AG10803 (cell line): ENCODE results near the gene CLMN.

Source experiments
- DNase-seq: peaks from one replicate; pipeline ENCODE4 v3.0.0; 2010; ENCODE audit warnings: low read depth
- H3K4me3 ChIP-seq: 2 replicates; pipeline ENCODE4 v1.5.1; 2011; ENCODE audit warnings: mild to moderate bottlenecking, low read length, control low read depth
- TF ChIP-seq, protein P1 (sequence below): conservative IDR thresholded peaks from 2 replicates; pipeline ENCODE4 v1.5.1; 2011; ENCODE audit warnings: mild to moderate bottlenecking, low read length, control low read depth, inconsistent platforms

The CLMN gene

DNA sequence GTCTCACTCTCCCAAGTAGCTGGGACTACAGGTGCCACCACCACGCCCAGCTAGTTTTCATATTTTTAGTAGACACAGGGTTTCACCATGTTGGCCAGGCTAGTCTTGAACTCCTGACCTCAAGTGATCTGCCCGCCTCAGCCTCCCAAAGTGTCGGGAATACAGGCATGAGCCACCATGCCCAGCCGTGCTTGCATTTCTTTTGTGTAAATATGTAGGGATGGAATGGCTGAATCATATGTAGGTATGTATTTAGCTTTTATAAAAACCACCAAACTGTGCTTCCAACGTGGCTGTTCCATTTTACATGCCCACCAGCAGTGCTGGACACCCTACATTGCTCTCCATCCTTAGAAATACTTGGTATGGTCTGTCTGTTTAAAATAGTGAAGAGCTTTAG, 32.8 kb upstream of the CLMN start:
- no peak overlapping the region for H3K4me3 ChIP-seq
- TF ChIP-seq, protein P1, sequence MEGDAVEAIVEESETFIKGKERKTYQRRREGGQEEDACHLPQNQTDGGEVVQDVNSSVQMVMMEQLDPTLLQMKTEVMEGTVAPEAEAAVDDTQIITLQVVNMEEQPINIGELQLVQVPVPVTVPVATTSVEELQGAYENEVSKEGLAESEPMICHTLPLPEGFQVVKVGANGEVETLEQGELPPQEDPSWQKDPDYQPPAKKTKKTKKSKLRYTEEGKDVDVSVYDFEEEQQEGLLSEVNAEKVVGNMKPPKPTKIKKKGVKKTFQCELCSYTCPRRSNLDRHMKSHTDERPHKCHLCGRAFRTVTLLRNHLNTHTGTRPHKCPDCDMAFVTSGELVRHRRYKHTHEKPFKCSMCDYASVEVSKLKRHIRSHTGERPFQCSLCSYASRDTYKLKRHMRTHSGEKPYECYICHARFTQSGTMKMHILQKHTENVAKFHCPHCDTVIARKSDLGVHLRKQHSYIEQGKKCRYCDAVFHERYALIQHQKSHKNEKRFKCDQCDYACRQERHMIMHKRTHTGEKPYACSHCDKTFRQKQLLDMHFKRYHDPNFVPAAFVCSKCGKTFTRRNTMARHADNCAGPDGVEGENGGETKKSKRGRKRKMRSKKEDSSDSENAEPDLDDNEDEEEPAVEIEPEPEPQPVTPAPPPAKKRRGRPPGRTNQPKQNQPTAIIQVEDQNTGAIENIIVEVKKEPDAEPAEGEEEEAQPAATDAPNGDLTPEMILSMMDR = no peak
- no peak for DNase-seq

DNA sequence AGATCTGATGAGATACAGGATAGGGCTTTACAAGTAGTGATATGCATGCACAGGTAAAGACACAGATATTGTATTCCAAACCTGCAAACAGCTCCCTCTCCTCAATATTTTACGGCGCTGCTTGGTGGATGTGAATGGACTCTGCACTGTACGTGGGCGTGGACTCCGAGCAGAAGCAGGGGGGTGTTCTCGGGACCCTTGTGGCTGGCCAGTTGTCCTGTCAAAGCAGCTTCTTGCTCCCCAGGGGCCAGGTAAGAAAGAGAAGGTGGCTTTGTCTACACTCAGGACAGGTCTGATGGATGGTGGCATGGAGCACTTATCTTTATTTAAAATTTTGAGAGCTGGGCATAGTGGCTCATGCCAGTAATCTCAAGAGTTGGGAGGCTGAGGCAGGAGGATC, 29.5 kb upstream of the CLMN start:
- DNase-seq = no peak
- H3K4me3 ChIP-seq = no peak overlapping the region

DNA sequence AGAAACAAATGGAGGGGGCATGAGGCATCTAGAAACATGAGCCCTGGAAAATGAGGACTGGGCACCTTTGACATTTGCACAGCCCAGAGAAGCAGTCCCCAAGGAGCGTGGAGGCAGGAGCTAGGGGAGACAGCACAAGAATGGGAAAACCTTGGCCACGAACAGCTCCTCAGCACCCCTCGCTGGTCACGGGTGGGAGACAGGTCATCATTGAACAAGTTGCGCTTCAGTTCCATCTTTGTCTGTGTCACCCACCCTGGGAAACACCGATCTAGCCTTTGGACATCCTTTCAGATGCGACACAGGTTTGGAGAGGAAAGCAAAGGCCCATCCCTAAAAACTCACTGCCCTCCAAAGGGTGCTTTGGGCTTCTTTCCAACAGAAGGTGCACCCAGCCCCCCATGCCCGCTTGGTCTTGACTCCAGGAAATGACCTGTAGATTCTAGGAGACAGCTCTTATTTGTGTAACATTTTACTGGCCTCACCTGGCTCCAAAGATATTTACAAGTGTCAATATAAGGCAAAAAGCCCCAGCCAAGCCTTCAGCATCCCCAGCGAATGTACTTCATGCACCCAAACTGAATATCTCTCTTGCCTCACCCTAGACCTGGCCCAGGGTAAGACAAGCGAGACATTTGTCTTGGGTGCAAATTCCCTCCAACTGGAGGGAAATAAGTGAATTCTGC, 28.8 kb upstream of the CLMN start:
- no peak overlapping the region for H3K4me3 ChIP-seq
- DNase-seq = no peak
- TF ChIP-seq, protein P1 = no peak

More for the DNA sequence above, 29.5 kb upstream of the CLMN start:
- TF ChIP-seq, protein P1 = no peak

DNA sequence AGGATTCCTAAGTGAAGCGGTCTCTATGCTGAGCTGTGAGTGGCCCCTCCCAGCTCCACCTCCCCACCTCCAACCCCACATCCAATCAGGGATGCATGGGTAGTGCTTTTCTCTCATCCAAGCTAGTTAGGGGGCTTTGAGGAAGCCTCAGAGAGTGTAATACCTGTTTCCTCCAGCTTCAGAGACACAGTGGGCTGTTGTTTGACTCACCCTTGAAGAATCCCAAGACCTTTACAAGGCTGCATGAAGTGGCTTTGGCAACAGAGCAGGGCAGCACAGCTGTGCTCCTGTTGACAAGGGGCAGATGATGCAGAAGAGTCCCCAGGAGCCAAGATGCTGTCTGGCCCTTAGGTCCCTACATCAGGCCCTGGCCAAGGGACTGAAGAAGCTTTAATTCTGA, 27.1 kb upstream of the CLMN start:
- TF ChIP-seq, protein P1 = no peak
- no peak overlapping the region for H3K4me3 ChIP-seq
- DNase-seq = no peak

DNA sequence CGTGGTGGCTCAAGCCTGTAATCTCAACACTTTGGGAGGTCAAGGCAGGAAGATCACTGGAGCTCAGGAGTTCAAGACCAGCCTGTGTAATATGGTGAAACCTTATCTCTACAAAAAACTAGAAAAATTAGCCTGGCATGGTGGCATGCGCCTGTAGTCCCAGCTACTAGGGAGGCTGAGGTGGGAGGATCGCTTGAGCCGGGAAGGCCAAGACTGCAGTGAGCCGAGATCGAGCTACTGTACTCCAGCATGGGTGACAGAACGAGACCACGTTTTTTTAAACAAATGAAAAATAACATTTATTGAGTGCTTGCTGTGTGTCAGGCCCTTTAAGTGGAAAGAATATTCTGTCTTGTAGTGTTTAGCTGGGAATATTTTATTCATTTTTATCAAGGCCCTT, 26.6 kb upstream of the CLMN start:
- no peak overlapping the region for H3K4me3 ChIP-seq
- DNase-seq = no peak
- TF ChIP-seq, protein P1 = no peak

DNA sequence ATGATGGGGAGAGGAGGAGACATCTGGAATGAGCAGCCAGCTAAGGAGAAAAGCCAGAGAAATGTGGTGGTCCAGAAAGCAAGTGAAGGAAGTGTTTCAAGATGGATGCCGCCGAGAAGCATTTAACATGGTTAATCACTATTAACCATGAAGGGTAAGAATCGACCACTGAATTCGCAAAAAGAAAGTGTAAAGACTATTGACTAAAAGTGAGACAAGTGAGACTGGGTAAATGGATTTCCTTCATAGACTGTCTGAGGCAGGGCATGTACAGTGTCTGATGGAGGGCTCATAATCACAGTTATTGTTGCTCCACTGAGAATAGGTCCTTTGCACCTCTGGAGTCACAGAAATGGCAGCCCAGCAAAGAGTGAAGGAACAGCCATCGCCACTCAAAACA, 25.3 kb upstream of the CLMN start:
- DNase-seq = no peak
- H3K4me3 ChIP-seq = no peak overlapping the region
- TF ChIP-seq, protein P1 = no peak

DNA sequence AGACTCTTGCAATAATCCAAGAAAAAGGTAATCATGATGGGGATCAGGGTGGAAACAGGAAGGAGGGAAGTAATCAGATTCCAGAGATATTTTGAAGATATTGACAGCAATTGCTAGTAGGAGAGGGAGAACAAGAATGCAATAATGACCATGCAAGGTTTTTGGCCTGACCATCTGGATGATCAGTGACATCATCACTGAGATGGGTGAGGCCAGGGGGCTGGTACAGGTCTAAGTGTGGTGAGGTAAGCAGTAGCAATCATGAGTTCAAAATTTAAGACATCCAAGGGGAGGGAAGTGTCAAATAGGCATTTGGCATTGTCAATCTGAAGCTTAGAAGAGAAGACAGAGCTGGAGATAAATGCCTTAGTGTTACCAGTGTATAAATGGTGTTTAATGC, 24.8 kb upstream of the CLMN start:
- TF ChIP-seq, protein P1 = no peak
- H3K4me3 ChIP-seq = no peak overlapping the region
- no peak for DNase-seq
